CD4-positive, alpha-beta T cell (primary cell): ENCODE results near the gene HOXC9. TPM values are rescaled to one million over a fixed set of nuclear protein-coding genes. Genes with fewer than 3 reads are reported as not detected.

Source experiments
- ATAC-seq: fragments of 200-7000 bp; cut with Tn5 transposase; one replicate; pipeline ENCODE4 v1.10.0; 2022; ENCODE audit warnings: mild to moderate bottlenecking; ENCODE audit not compliant: poor library complexity
- CTCF ChIA-PET: fragments of 350-600 bp; sonication (Branson Sonifier 250); formaldehyde crosslinking; loops from one replicate; lab custom pipeline; 2021; ENCODE audit warnings: antibody characterized with exemption, inconsistent platforms; lab: Charles Lee
- POLR2A ChIA-PET: fragments of 350-600 bp; sonication (Branson Sonifier 250); formaldehyde crosslinking; loops from one replicate; lab custom pipeline; 2021; ENCODE audit warnings: antibody characterized with exemption, inconsistent platforms; lab: Charles Lee
- DNase-seq, 14 experiments: peaks; one replicate each; pipeline ENCODE4 v3.0.0-alpha.2; 2013 to 2020; ENCODE audit warnings: mixed read lengths in 2 of 14
- H3K27ac ChIP-seq, 2 donors: one replicate each; pipeline versions ENCODE4 v1.5.1 to v1.7.0; 2013; ENCODE audit warnings: low read length in 2 of 2, low read depth in 1 of 2, mild to moderate bottlenecking in 1 of 2
- H3K27me3 ChIP-seq, 2 experiments: 1 replicate in 1 of 2; 2 replicates in 1 of 2; pipeline versions ENCODE4 v1.6.1 to v1.7.0; 2013; ENCODE audit warnings: low read length in 2 of 2, control low read depth in 1 of 2, mild to moderate bottlenecking in 1 of 2, moderate library complexity in 1 of 2; ENCODE audit not compliant: insufficient read depth in 2 of 2, control insufficient read depth in 1 of 2
- H3K36me3 ChIP-seq: one replicate; pipeline ENCODE4 v1.6.1; 2013; ENCODE audit warnings: low read length, control low read depth; ENCODE audit not compliant: insufficient read depth
- H3K4me1 ChIP-seq: one replicate; pipeline ENCODE4 v1.6.1; 2013; ENCODE audit warnings: low read length, control low read depth; ENCODE audit not compliant: insufficient read depth
- H3K4me3 ChIP-seq: one replicate; pipeline ENCODE4 v1.5.1; 2013; ENCODE audit warnings: mild to moderate bottlenecking, low read length, moderate library complexity
- H3K9me3 ChIP-seq, 2 experiments: 1 replicate in 1 of 2; 2 replicates in 1 of 2; pipeline versions ENCODE4 v1.6.1 to v1.7.0; 2013; ENCODE audit warnings: low read length in 2 of 2, mild to moderate bottlenecking in 2 of 2, control low read depth in 1 of 2, moderate library complexity in 1 of 2; ENCODE audit not compliant: control insufficient read depth in 1 of 2, insufficient read depth in 1 of 2
- H3K27ac Mint-ChIP-seq: one replicate; pipeline ENCODE4 v1.8.0; 2020; ENCODE audit warnings: mixed read lengths
- H3K27me3 Mint-ChIP-seq: one replicate; pipeline ENCODE4 v1.8.0; 2021; ENCODE audit warnings: mixed read lengths
- H3K36me3 Mint-ChIP-seq: one replicate; pipeline ENCODE4 v1.8.0; 2021; ENCODE audit warnings: low read depth, mixed read lengths
- H3K4me1 Mint-ChIP-seq: one replicate; pipeline ENCODE4 v1.8.0; 2021; ENCODE audit warnings: low read depth, mixed read lengths
- H3K4me3 Mint-ChIP-seq: one replicate; pipeline ENCODE4 v1.8.0; 2020; ENCODE audit warnings: mild to moderate bottlenecking, mixed read lengths
- H3K9me3 Mint-ChIP-seq: one replicate; pipeline ENCODE4 v1.8.0; 2020; ENCODE audit warnings: mixed read lengths
- intact Hi-C, 2 experiments: fragments of 100-400 bp; cut with DNase I in 1 of 2; cut with micrococcal nuclease in 1 of 2; formaldehyde crosslinking; loops; one replicate each; pipeline versions ENCODE4 v1.15.1 to v1.9.0; 2023 to 2025; cut with DNase I, micrococcal nuclease
- total RNA-seq, 174 experiments: library from RNA in 2 of 174; stranded (reverse) in 2 of 174; gene quantifications; one replicate each; pipeline ENCODE4 v1.2.3 and lab custom pipeline; 2021 to 2026
- TF ChIP-seq, protein P1 (sequence below): fragments of 200-600 bp; IDR thresholded peaks from one replicate; pipeline ENCODE4 v1.8.0; 2022; ENCODE audit warnings: antibody characterized with exemption, mild to moderate bottlenecking

The HOXC9 gene
- total RNA-seq, 2 experiments from 2014 or later, result not detected

- peaks cover 97% of the 10 kb centered on the region for H3K27me3 Mint-ChIP-seq
- CTCF ChIA-PET, result no interaction called here
- POLR2A ChIA-PET, result no interaction called here
- no peak for DNase-seq
- Histone ChIP-seq H3K27me3 (peaks cover 86 to 94% of the 10 kb centered on the region in 2 experiments), H3K4me3 (no peak overlapping the region), H3K27ac (no peak overlapping the region), H3K36me3 (no peaks in the 10 kb centered on the region), H3K9me3 (peaks cover 0 to 16% of the 10 kb centered on the region in 2 experiments), H3K4me1 (peaks cover 10% of the 10 kb centered on the region)
- intact Hi-C loops, result no loop called here
- no peaks in the 10 kb centered on the region for H3K36me3 Mint-ChIP-seq
- no peak overlapping the region for H3K4me3 Mint-ChIP-seq
- ATAC-seq, result no peak
- TF ChIP-seq, protein P1, sequence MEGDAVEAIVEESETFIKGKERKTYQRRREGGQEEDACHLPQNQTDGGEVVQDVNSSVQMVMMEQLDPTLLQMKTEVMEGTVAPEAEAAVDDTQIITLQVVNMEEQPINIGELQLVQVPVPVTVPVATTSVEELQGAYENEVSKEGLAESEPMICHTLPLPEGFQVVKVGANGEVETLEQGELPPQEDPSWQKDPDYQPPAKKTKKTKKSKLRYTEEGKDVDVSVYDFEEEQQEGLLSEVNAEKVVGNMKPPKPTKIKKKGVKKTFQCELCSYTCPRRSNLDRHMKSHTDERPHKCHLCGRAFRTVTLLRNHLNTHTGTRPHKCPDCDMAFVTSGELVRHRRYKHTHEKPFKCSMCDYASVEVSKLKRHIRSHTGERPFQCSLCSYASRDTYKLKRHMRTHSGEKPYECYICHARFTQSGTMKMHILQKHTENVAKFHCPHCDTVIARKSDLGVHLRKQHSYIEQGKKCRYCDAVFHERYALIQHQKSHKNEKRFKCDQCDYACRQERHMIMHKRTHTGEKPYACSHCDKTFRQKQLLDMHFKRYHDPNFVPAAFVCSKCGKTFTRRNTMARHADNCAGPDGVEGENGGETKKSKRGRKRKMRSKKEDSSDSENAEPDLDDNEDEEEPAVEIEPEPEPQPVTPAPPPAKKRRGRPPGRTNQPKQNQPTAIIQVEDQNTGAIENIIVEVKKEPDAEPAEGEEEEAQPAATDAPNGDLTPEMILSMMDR, result no peak
- no peaks in the 10 kb centered on the region for H3K9me3 Mint-ChIP-seq
- H3K27ac Mint-ChIP-seq, result no peak overlapping the region
- H3K4me1 Mint-ChIP-seq, result peaks cover 10% of the 10 kb centered on the region
These were observed 39.0 kb downstream of the HOXC9 start for GRCh38 chr12:54038871-54039414.

DNA sequence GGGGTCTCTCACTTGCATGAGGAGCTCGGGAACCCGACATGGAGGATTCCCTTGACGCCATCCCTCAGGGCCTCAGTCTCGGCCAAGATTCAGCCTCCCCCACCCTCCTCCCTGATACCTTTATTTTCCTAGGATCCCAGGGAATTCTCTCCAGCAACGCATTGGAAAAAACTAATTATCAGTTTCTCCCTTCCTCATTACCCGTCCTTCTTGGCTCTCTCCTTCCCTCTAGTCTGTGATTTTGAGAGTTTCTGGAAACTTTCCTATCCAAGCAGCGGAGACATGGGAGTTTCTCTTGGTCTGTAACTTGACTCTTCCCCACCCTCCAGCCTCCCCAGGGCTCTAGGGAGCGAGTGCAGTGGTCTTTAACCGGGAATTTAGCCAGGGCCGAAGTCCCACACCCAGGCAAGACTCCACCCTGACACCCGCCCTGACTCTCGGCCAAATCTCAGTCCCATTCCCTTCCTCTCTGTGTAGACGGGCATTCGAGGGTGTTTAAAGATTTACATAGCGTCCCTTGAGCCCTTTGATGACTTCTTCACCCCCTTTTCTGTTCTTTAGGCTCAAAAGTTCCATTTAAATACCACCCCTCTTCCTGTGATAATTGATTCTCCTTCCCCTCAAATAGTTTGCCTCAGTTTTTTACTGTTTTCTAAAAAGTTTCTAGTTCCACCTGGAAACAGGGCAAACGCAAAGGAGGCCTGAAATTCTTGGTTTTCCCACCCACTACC is 39.6 kb downstream of the HOXC9 start:
- intact Hi-C loops, result no loop called here
- TF ChIP-seq, protein P1, result no peak
- H3K36me3 ChIP-seq, result no peaks in the 10 kb centered on the region

GRCh38 chr12:54040148-54040494 is 40.2 kb downstream of the HOXC9 start:
- Mint-ChIP-seq H3K4me3 (no peak overlapping the region), H3K27ac (no peak overlapping the region), H3K4me1 (peaks cover 8% of the 10 kb centered on the region), H3K27me3 (peaks cover 97% of the 10 kb centered on the region), H3K36me3 (no peaks in the 10 kb centered on the region), H3K9me3 (no peaks in the 10 kb centered on the region)
- ChIA-PET POLR2A (no interaction called here), CTCF (interaction anchor here (0.8 kb wide), 1 partner anchor 12 kb away, joined by 3 read pairs; no protein-coding TSS in a partner anchor)
- peaks cover 85 to 94% of the 10 kb centered on the region in 2 experiments for H3K27me3 ChIP-seq
- intact Hi-C loops, result no loop called here
- H3K36me3 ChIP-seq, result no peaks in the 10 kb centered on the region
- no peak for DNase-seq
- no peak for ATAC-seq
- TF ChIP-seq, protein P1, result no peak
- no peaks in the 10 kb centered on the region for H3K4me1 ChIP-seq
- H3K9me3 ChIP-seq, result peaks cover 0 to 7% of the 10 kb centered on the region in 2 experiments
- no peak overlapping the region for H3K4me3 ChIP-seq
- H3K27ac ChIP-seq, result no peak overlapping the region

More for the DNA sequence above, 39.6 kb downstream of the HOXC9 start:
- Histone ChIP-seq H3K27me3 (peaks cover 86 to 94% of the 10 kb centered on the region in 2 experiments), H3K4me1 (peaks cover 4% of the 10 kb centered on the region), H3K4me3 (no peak overlapping the region), H3K27ac (no peak overlapping the region), H3K9me3 (peaks cover 0 to 11% of the 10 kb centered on the region in 2 experiments)
- no peak overlapping the region for H3K27ac Mint-ChIP-seq
- ATAC-seq (no peak), DNase-seq (no peak)
- ChIA-PET POLR2A (no interaction called here), CTCF (interaction anchor here (0.8 kb wide), 1 partner anchor 12 kb away, joined by 3 read pairs; no protein-coding TSS in a partner anchor)
- H3K9me3 Mint-ChIP-seq, result no peaks in the 10 kb centered on the region
- peaks cover 97% of the 10 kb centered on the region for H3K27me3 Mint-ChIP-seq
- no peaks in the 10 kb centered on the region for H3K36me3 Mint-ChIP-seq
- peaks cover 11% of the 10 kb centered on the region for H3K4me1 Mint-ChIP-seq
- H3K4me3 Mint-ChIP-seq, result no peak overlapping the region
